Effector memory CD4-positive, alpha-beta T cell (primary cell): Measurements from ENCODE around the gene HOXD3.

Experiments used
- DNase-seq, 3 donors: peaks; one replicate each; pipeline ENCODE4 v3.0.0-alpha.2; 2020
- H3K27ac ChIP-seq: 2 replicates; pipeline ENCODE4 v1.7.0; 2013; ENCODE audit warnings: mild to moderate bottlenecking, low read length, moderate library complexity; ENCODE audit not compliant: insufficient read depth, poor library complexity, severe bottlenecking
- H3K27me3 ChIP-seq: replicated peaks from 2 replicates; pipeline ENCODE4 v1.7.0; 2013; ENCODE audit warnings: mild to moderate bottlenecking, low read length; ENCODE audit not compliant: insufficient read depth, control insufficient read depth, poor library complexity, severe bottlenecking
- H3K36me3 ChIP-seq: 2 replicates; pipeline ENCODE4 v1.7.0; 2013; ENCODE audit warnings: mild to moderate bottlenecking, low read length, moderate library complexity; ENCODE audit not compliant: control insufficient read depth, insufficient read depth
- H3K4me1 ChIP-seq: 2 replicates; pipeline ENCODE4 v1.7.0; 2013; ENCODE audit warnings: low read length, mild to moderate bottlenecking; ENCODE audit not compliant: control insufficient read depth, insufficient read depth, poor library complexity, severe bottlenecking
- H3K4me3 ChIP-seq: 2 replicates; pipeline ENCODE4 v1.7.0; 2013; ENCODE audit warnings: low read length, low read depth, mild to moderate bottlenecking; ENCODE audit not compliant: insufficient read depth, poor library complexity, severe bottlenecking
- H3K9me3 ChIP-seq: 2 replicates; pipeline ENCODE4 v1.7.0; 2013; ENCODE audit warnings: mild to moderate bottlenecking, low read length, moderate library complexity; ENCODE audit not compliant: control insufficient read depth

The HOXD3 gene

GRCh38 chr2:176193048-176193447 is 35.9 kb downstream of the HOXD3 start:
- no peak for DNase-seq

GRCh38 chr2:176199902-176200301 is 42.8 kb downstream of the HOXD3 start:
- Histone ChIP-seq H3K9me3 (no peaks in the 10 kb centered on the region), H3K4me1 (no peaks in the 10 kb centered on the region), H3K27ac (no peak overlapping the region), H3K27me3 (peaks cover 4% of the 10 kb centered on the region), H3K4me3 (no peak overlapping the region), H3K36me3 (no peaks in the 10 kb centered on the region)
- no peak for DNase-seq

More at GRCh38 chr2:176193048-176193447, 35.9 kb downstream of the HOXD3 start:
- Histone ChIP-seq H3K4me3 (no peak overlapping the region), H3K4me1 (peaks cover 14% of the 10 kb centered on the region), H3K27ac (no peak overlapping the region), H3K36me3 (no peaks in the 10 kb centered on the region), H3K27me3 (peaks cover 32% of the 10 kb centered on the region), H3K9me3 (no peaks in the 10 kb centered on the region)

- Histone ChIP-seq H3K27me3 (peaks cover 4% of the 10 kb centered on the region), H3K4me1 (no peaks in the 10 kb centered on the region), H3K4me3 (no peak overlapping the region), H3K9me3 (no peaks in the 10 kb centered on the region), H3K36me3 (no peaks in the 10 kb centered on the region), H3K27ac (no peak overlapping the region)
- no peak for DNase-seq
These were observed 43.9 kb downstream of the HOXD3 start for GRCh38 chr2:176200971-176201370.

DNA sequence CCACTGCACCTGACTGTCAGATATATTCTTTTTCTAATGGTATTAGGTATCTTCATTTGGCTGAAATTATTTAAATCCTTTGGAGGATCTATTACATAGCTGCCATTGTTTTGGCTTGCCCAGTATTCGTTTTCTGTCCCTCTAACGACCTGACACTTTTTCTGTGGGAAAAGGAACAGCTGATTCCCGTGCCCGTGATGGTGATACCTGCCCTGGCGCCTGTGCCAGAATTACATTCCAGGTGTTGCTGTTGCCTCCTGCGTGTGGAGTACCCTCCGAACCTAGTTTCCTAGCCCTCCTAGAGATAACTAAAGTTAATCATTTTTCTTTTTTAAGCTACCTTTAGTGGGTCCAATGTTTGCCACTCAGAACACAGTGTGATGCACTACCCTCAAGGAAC is 45.4 kb downstream of the HOXD3 start:
- Histone ChIP-seq H3K9me3 (no peaks in the 10 kb centered on the region), H3K27ac (no peak overlapping the region), H3K4me1 (no peaks in the 10 kb centered on the region), H3K27me3 (peaks cover 4% of the 10 kb centered on the region), H3K36me3 (no peaks in the 10 kb centered on the region), H3K4me3 (no peak overlapping the region)
- no peak for DNase-seq

DNA sequence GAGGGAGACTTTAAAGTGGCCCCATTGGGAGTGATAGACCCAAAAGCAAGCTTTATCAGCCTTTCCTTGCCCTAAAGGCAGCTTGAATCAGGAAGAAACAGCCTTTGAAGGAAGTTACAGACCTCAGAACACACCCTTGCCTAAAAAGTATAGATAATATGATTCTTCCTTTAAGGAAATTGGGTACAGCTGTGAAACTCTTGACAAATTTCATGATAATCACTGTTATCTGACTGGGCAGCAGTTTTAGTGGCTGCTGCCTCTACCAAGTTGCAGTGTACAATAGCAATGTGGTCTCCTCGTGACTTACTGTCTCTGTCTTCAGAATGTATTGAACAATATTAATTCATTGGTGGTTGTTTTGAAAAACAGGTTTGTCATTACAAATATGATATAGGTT is 48.0 kb downstream of the HOXD3 start:
- no peak overlapping the region for H3K27ac ChIP-seq
- no peak overlapping the region for H3K4me3 ChIP-seq
- H3K4me1 ChIP-seq = no peaks in the 10 kb centered on the region
- no peak for DNase-seq
- no peaks in the 10 kb centered on the region for H3K9me3 ChIP-seq
- H3K36me3 ChIP-seq = no peaks in the 10 kb centered on the region
- H3K27me3 ChIP-seq = no peaks in the 10 kb centered on the region

GRCh38 chr2:176206136-176206535 is 49.0 kb downstream of the HOXD3 start:
- H3K36me3 ChIP-seq = no peaks in the 10 kb centered on the region
- H3K27me3 ChIP-seq = no peaks in the 10 kb centered on the region
- no peaks in the 10 kb centered on the region for H3K9me3 ChIP-seq
- H3K27ac ChIP-seq = no peak overlapping the region
- no peak for DNase-seq
- H3K4me1 ChIP-seq = no peaks in the 10 kb centered on the region
- H3K4me3 ChIP-seq = no peak overlapping the region

DNA sequence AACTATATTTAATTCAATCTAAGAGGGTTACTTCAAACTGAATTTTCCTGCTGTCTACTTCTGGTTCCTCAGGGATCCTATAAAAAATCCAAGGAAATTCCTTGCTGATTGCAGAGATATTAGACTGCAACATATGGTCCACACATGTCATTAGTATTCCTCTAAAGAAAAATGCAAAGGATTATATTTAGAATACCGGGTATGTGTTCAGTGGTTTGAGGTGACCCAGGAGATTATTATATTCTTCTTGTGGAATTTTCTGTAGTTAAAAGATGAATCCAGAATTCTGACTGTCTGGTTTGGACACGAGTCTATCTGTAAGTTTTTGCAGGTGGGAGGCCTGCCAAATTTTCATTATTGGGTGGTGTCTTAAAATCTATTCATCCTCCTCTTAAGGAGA is 49.6 kb downstream of the HOXD3 start:
- Histone ChIP-seq H3K27ac (no peak overlapping the region), H3K4me3 (no peak overlapping the region), H3K27me3 (no peaks in the 10 kb centered on the region), H3K9me3 (no peaks in the 10 kb centered on the region), H3K36me3 (no peaks in the 10 kb centered on the region), H3K4me1 (no peaks in the 10 kb centered on the region)
- DNase-seq = no peak

DNA sequence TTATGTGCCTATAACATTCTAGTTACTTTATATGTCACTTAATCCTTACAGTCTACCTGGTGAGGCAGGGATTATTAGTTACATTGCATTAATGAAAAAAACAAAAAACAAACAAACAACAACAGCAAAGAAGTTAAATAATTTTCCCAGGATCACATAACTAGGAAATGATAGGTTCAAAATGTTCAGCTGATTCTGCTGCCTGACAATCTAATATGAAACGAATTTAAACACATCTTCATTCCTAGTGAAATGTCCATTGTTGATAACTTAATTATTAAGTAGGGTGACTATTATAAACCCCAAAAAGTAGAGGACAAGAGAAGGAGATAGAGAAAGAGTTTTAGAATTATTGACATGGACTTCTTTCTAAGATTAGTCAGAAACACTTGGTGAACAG is 54.0 kb downstream of the HOXD3 start:
- DNase-seq = no peak
- no peaks in the 10 kb centered on the region for H3K27me3 ChIP-seq
- H3K4me1 ChIP-seq = no peaks in the 10 kb centered on the region
- H3K27ac ChIP-seq = no peak overlapping the region
- no peaks in the 10 kb centered on the region for H3K9me3 ChIP-seq
- H3K36me3 ChIP-seq = no peaks in the 10 kb centered on the region
- H3K4me3 ChIP-seq = no peak overlapping the region

DNA sequence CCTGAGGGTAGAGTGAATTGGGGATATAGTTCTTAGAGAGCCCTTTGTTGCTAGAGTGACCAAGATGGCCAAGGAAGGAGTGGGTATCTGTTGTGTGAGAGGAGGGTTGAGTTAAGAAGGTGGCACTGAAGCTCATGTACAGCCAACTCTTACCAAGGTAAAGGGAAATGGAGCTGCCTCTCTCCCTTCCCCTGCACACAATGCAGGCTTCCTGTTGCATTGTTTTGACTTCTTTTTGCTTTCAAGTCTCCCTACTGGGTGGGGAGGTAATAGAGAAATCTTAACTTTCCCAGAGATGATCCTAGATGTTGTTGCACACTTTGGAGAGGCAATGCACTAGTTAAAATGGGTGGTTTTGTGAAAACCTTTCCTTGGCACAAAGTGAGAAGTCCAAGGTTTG is 55.2 kb downstream of the HOXD3 start:
- Histone ChIP-seq H3K27ac (no peak overlapping the region), H3K36me3 (no peaks in the 10 kb centered on the region), H3K9me3 (no peaks in the 10 kb centered on the region), H3K27me3 (no peaks in the 10 kb centered on the region), H3K4me1 (no peaks in the 10 kb centered on the region), H3K4me3 (no peak overlapping the region)
- DNase-seq = no peak

GRCh38 chr2:176213406-176213805 is 56.3 kb downstream of the HOXD3 start:
- H3K4me1 ChIP-seq = no peaks in the 10 kb centered on the region
- H3K36me3 ChIP-seq = no peaks in the 10 kb centered on the region
- H3K4me3 ChIP-seq = no peak overlapping the region
- DNase-seq = no peak
- no peaks in the 10 kb centered on the region for H3K27me3 ChIP-seq
- no peaks in the 10 kb centered on the region for H3K9me3 ChIP-seq
- H3K27ac ChIP-seq = no peak overlapping the region
